GM18511 (cell line): ENCODE data around the gene TLE3.

Experiments
- ATAC-seq: cut with Tn5 transposase; IDR thresholded peaks from one replicate; pipeline ENCODE4 v1.9.1; 2021; ENCODE audit warnings: mild to moderate bottlenecking, moderate library complexity; ENCODE audit not compliant: unreplicated experiment

Gene TLE3

GRCh38 chr15:70063980-70064379 lies 33.7 kb downstream of the TLE3 start:
- ATAC-seq: no peak

DNA sequence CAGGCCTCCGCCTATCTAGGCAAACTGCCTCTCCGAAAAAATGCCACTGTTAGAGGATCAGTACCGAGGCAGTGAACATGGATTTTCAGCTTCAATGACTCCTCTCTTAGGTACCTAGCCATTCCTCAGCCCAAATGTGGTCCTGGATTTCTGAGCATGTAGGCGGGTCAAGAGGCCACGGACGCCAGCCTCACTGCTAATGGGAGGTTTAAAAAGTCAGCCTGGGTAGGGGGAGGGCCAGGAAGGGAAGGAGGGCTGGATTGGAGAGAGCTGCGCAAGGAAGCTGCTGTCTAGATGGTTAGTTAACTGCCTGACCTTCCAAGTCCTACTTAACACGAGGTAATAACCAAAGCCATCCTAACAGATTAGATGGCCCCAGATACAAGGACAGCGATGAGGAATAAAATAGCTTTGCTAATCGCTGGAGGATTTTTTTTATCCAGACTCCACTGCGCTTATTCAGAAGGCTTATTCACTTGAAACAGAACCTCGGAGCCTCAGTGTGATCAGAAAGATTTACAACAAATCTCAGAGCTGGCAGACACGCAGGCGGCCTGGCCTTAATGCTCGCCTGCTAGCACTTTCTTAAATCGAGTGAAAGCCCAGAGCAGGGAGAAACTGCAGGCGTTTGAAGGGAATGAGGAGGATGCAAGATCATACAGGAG lies 34.3 kb downstream of the TLE3 start:
- no peak for ATAC-seq

DNA sequence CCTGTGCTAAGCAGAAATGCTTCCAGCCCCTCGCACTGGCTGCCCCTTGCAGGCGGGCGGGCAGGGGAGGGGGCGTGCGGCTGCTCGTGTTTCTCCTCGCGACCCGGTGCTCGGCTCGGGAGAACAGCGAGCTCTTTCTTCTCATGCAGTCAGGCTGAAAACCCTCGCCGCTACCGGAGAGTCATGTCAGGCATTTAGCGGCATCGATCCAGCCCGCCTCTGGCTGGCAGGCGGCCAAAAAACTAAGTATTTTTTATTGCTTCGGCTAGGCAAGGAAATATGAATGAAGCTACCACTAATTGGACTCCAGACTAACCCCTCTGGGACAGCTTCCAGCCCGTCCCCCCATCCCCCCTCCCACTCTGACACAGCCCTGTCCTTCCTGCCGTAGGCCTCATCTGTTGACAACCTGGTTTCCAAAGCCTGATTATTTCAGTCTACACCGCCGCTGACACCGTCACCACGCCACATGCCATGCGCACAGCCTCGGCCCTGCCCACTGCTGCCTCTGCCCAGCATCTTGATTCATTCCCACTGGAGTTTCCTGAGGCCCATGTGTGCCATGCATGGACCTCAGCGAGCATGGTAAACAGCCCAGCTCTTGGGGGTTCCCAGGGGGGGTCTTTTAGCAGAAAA lies 35.3 kb downstream of the TLE3 start:
- no peak for ATAC-seq

GRCh38 chr15:70061696-70062270 lies 35.9 kb downstream of the TLE3 start:
- no peak for ATAC-seq

DNA sequence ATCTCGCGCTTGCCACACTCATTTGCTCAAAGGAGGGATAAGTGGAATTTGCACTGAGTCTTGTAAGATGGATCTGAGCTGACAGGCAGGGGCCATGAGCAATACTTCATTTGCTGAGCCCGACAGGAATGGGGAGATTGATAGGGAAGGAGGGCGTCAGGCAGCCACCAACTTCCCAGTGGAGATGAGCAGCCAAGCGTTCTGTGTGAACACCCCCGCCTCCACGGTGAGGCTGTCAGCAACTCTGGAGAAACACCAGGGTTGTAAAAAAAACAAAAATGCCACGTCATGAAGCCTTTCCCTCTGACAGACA lies 36.8 kb downstream of the TLE3 start:
- no peak for ATAC-seq

- no peak for ATAC-seq
These were observed 37.3 kb downstream of the TLE3 start for GRCh38 chr15:70060214-70060992.

DNA sequence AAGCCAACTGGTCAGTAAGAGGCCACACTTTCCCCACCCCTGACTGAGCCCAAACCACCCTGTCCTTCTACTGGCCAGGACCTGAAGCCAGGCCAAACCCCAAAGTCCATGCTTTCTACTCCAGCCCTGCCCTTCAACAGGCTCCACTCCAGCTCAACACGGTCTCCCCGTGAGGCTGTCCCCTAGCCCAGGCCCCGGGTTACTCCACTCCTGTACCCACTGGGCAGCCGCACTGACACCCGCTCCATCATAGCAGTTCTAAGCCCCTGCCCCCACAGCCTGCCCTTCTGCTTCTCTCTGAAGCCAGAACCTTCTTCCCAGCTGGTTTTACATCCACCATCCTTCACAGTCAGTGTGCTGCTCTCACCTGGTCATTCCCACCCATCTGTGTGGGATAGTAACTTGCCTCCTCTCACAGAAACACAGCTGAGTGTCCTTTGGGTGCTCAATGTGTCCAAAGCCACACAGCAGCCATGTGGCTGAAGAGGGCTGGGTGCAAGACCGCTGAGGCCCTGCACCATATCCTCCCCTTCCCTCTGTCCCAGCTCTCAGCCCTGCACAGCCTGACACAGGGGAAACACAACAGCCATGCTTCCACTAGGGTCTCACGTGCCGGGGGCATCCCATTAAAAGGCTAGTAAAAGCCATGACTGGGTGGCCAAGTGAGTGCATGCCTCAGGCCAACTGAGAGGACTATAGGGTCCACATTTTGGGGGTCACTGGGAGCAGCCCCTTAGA lies 38.1 kb downstream of the TLE3 start:
- ATAC-seq: no peak

DNA sequence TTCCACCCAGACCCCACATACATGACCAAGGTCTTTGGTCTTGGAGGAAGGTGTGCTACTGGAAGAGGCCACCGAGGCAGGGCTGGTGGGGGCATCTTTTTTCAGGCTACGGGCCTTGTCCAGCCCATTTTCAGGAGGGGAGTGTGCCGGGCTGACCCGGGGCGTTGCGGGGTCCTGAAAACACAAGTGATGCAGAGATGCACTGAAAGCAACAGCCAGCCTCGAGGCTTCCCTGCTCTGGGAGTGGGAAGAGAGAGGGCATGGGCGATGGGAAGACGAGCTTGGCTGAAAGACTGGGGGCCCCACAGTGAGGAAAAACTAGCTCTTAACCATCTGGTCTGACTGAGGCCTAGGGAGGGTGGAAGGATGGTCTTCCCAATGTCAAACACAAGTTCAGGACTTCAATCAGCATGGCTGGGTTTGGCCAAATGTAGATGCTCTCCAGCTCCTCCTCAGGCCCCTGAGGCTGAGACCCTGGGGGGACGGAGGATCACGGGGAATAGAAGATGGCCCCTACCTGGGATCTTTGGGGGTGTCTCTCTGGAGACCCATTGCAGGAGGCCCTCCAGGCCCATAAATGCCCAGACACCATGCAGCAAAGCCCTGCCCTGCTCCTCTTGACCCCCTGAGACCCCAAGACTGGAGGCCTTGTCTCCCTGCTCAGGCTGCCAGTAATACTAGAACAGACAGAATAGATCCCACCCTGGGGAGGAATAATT lies 38.9 kb downstream of the TLE3 start:
- no peak for ATAC-seq

- ATAC-seq: no peak
These were observed 39.6 kb downstream of the TLE3 start for GRCh38 chr15:70057931-70058641.

GRCh38 chr15:70056091-70056680 lies 41.5 kb downstream of the TLE3 start:
- ATAC-seq: no peak

GRCh38 chr15:70055601-70056051 lies 42.1 kb downstream of the TLE3 start:
- no peak for ATAC-seq

DNA sequence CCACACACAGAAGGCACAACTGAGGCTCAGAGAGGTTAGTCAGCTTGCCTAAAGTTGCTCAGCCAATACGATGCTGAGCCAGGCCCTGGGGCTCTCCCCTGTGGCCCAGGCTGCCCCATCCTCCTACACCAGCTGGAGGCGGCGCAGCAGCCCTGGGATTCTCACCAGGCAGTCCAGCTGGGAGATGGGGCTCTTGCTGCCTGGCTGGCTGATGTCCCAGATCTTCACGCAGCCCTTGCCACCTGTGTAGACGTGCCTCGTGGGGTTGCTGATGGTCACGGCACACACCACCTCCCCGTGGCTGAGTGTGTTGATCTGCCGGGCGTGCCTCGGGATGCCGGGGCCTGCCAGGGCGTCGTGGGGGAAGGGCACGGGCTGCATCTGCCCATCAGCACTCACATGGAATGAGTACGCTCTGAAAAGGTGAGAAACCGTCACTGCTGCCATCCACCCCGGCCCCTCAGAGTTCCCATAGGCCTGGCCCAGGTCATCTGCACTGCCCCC lies 42.8 kb downstream of the TLE3 start:
- ATAC-seq: no peak

GRCh38 chr15:70054366-70054765 lies 43.4 kb downstream of the TLE3 start:
- ATAC-seq: no peak

GRCh38 chr15:70053716-70054229 lies 43.9 kb downstream of the TLE3 start:
- no peak for ATAC-seq

DNA sequence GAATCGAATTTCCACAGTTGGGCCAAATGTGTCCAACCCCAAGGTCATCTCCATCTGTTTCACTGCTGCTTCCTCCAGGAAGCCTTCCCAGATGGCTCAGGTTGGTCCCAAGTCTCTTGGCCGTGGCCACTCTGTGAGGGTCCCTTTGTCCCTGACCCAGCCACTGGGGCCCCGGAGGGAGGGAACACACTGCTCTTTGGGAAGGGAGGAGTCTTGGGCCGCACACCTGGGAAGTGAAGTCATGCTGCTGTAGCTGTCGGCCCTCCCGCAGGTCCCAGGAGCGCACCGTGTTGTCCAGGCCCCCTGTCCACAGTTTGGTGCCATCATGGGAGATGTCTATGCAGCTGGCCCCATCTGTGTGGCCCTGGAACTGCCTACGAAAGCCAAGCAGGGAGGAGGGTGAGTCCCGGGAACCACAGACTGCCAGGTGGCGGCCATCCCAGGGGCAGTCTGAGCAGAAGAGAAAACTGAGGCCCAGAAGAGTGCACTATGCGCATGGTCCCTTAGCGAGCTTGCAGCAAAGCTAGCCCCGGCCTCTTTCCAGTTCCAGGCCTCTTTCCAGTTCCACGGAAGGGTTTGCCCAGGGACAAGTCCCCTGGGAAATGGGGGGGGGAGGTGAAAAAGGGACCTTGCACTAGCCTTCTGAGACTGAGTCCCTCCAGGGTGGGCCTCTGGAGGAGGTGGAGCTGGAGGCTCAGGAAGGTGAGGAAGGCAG lies 44.6 kb downstream of the TLE3 start:
- no peak for ATAC-seq

DNA sequence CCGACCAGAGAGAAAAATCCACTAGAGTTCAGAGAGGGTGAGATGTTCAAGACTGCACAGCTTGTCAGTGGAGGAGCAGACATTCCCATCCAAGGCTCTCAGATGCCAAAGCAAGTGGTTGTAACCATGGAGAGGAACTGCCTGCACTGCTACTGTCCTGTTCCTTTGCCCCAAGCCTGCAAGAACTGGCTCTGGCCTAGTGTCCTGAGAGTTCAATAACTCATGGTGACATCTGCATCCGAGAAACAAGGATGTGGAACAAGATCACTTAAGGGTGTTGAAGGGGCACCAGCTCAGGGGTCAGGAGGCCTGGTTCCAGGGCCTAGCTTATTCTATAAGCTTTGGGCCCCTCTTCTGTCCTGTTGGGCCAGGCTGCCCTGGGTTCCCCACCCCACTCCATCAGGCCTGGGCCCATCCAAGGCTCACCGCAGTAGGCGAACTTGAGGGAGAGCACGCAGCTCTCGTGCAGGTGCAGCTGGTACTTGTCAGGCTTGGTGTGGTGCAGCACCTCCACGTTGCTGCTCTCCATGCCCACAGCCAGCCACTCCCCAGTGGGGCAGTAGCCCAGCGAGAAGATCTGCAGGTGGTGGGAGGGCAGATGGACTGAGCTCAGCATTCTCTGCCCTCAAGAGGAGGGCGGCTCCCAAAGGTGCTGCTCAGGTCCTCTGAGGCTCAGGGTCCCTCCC lies 45.6 kb downstream of the TLE3 start:
- ATAC-seq: no peak

DNA sequence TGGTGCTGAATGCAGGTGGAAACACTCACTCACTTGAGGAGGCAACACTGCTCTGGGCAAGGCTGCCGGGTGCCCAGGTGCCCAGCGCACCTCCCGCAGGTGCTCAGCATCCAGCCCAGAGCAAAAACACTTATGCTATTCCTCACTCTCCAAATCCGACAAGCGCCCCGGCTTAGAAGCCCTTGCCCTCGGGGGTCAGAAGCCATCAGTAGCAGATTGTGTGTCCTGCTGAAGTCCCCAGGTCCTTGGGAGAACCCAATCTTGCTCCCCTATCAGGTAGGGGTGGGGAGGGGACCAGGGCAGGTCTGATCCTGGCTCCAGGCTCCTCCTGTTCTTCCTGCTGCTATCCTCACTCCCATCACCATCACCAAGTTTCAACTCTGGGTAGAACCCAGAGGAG lies 46.7 kb downstream of the TLE3 start:
- no peak for ATAC-seq

GRCh38 chr15:70050441-70050840 lies 47.3 kb downstream of the TLE3 start:
- no peak for ATAC-seq
